Measurements from ENCODE around the gene DOK6. TPM values are rescaled to one million over a fixed set of nuclear protein-coding genes. Genes with fewer than 3 reads are reported as not detected.

DOK6 gene
- total RNA-seq, 1 experiment from 2014 or later, result not detected

DNA sequence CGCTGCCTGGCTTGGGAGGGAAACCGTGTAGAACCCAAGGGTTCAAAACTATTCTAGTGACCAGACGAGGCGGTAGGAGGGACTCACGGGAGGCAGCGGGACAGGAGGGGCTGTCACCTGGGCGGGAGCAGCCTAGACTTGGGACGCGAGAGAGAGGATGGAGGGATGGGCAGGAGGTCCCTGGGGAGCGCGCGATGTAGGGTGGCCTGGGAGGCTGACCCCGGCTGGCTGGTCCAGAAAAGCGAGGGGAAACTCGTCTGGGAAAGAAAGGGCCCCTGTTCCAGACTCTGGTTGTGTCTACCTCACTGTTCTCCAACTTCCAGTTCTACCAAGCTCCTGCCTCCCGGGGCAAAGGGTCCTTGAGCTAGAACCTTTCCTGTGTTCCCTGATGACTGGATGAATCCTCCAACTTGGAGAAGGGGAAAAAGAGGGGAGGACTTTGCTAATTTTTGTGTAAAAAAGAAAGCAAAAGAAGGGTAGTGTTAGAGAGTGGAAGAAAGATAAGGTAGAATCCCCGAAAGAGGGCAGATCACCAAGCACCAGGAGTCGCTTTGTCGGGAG is 1.4 kb downstream of the DOK6 start:
- H3K36me3 ChIP-seq (ENCODE audit: low read depth), result no peaks in the 10 kb centered on the region
- BruUV-seq (replicated peaks), result no TSS peak
- H3K9me2 ChIP-seq (ENCODE audit: insufficient read depth), result no peaks in the 10 kb centered on the region
- H3K4me2 ChIP-seq, result no peak overlapping the region
- ChIA-PET CTCF (no interaction called here), POLR2A (ENCODE audit: unreplicated experiment) (no interaction called here)
- DNase-seq, result no peak
- no peaks in the 10 kb centered on the region for H3K4me1 ChIP-seq (replicated peaks; ENCODE audit: insufficient read depth)
- no peaks in the 10 kb centered on the region for H3K27me3 ChIP-seq (ENCODE audit: insufficient read depth, low read depth)
- H3K79me2 ChIP-seq (ENCODE audit: low read depth), result no peaks in the 10 kb centered on the region
- H3F3A ChIP-seq (ENCODE audit: insufficient read depth, low read depth), result no peaks in the 10 kb centered on the region
- no peak overlapping the region for H3K4me3 ChIP-seq
- H2AFZ ChIP-seq, result no peak overlapping the region
- H4K20me1 ChIP-seq (ENCODE audit: insufficient read depth), result no peaks in the 10 kb centered on the region
- no peaks in the 10 kb centered on the region; the same call in 1 of the 2 replicates for H3K9me3 ChIP-seq (ENCODE audit: insufficient read depth, low read depth)
- no peak overlapping the region for H3K27ac ChIP-seq
- intact Hi-C loops (cut with micrococcal nuclease; ENCODE audit: unreplicated experiment), result no loop called here
- no peak for TF ChIP-seq EZH2 (IDR thresholded peaks at IDR 0.05; ENCODE audit: low read depth)
- TF ChIP-seq, protein P1, sequence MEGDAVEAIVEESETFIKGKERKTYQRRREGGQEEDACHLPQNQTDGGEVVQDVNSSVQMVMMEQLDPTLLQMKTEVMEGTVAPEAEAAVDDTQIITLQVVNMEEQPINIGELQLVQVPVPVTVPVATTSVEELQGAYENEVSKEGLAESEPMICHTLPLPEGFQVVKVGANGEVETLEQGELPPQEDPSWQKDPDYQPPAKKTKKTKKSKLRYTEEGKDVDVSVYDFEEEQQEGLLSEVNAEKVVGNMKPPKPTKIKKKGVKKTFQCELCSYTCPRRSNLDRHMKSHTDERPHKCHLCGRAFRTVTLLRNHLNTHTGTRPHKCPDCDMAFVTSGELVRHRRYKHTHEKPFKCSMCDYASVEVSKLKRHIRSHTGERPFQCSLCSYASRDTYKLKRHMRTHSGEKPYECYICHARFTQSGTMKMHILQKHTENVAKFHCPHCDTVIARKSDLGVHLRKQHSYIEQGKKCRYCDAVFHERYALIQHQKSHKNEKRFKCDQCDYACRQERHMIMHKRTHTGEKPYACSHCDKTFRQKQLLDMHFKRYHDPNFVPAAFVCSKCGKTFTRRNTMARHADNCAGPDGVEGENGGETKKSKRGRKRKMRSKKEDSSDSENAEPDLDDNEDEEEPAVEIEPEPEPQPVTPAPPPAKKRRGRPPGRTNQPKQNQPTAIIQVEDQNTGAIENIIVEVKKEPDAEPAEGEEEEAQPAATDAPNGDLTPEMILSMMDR (conservative IDR thresholded peaks at IDR 0.05), result no peak

DNA sequence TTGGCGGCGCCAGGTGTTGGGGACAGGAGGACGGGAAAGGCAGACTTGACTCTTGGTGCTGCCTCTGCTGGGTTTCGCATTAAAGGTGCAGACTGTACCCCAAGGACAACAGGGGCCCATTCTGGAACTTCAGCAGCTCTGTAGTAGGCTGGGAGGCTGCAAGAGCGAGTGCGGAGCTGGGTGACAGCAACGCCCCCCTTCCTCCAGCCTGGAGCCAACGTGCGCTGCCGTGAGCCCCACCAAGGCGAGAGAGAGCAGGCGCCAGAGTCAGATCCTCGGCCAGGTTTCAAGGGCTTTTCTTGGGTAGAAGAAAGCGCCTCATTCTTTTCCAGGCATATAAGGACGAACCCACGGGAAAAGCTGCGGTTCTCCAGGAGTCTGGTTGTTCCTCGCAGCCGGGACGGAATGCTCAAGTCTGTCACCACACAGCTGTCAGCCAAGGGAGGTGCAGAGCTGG is 1.9 kb downstream of the DOK6 start:
- H3K9me3 ChIP-seq (ENCODE audit: insufficient read depth, low read depth), result no peaks in the 10 kb centered on the region; the same call in 1 of the 2 replicates
- 0 out of 2 replicates have a peak, but pooled peaks cover under 1% of the 10 kb centered on the region for H3K9me2 ChIP-seq (ENCODE audit: insufficient read depth)
- H3K27me3 ChIP-seq (ENCODE audit: insufficient read depth, low read depth), result no peaks in the 10 kb centered on the region
- ChIA-PET CTCF (no interaction called here), POLR2A (ENCODE audit: unreplicated experiment) (no interaction called here)
- H3F3A ChIP-seq (ENCODE audit: insufficient read depth, low read depth), result no peaks in the 10 kb centered on the region
- no peaks in the 10 kb centered on the region for H4K20me1 ChIP-seq (ENCODE audit: insufficient read depth)
- no peaks in the 10 kb centered on the region for H3K4me1 ChIP-seq (replicated peaks; ENCODE audit: insufficient read depth)
- H3K4me2 ChIP-seq, result no peak overlapping the region
- H3K36me3 ChIP-seq (ENCODE audit: low read depth), result no peaks in the 10 kb centered on the region
- H2AFZ ChIP-seq, result no peak overlapping the region
- TF ChIP-seq EZH2 (IDR thresholded peaks at IDR 0.05; ENCODE audit: low read depth), result no peak
- TF ChIP-seq, protein P1 (conservative IDR thresholded peaks at IDR 0.05), result no peak
- H3K4me3 ChIP-seq, result no peak overlapping the region
- no peak for DNase-seq
- no peaks in the 10 kb centered on the region for H3K79me2 ChIP-seq (ENCODE audit: low read depth)
- intact Hi-C loops (cut with micrococcal nuclease; ENCODE audit: unreplicated experiment), result no loop called here
- BruUV-seq (replicated peaks), result no TSS peak
- H3K27ac ChIP-seq, result no peak overlapping the region

DNA sequence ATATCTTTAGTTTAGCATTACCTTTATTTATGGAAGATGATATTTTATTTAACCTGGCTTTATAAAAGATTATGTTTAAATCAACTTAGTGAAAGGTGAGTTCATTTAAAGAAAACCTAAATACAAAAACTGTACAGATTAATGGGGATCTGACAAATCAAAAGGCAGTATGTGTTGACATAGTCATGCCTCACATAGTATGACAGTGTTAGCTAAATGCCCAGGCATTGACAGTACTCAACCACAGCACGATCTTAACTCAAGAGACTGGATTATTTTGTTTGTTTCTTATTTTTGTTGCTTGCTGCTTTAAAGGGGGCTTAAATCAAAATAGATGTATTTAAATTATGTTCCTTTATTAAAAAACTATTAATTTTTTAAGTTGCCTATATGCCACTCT is 7.8 kb downstream of the DOK6 start:
- Histone ChIP-seq H3K27me3 (ENCODE audit: insufficient read depth, low read depth) (no peaks in the 10 kb centered on the region), H3K9me2 (ENCODE audit: insufficient read depth) (0 out of 2 replicates have a peak, but pooled peaks cover 7% of the 10 kb centered on the region), H3K4me3 (no peak overlapping the region), H3K4me1 (replicated peaks; ENCODE audit: insufficient read depth) (no peaks in the 10 kb centered on the region), H3F3A (ENCODE audit: insufficient read depth, low read depth) (no peaks in the 10 kb centered on the region), H3K27ac (no peak overlapping the region), H4K20me1 (ENCODE audit: insufficient read depth) (no peaks in the 10 kb centered on the region), H3K79me2 (ENCODE audit: low read depth) (no peaks in the 10 kb centered on the region), H3K4me2 (no peak overlapping the region), H3K36me3 (ENCODE audit: low read depth) (no peaks in the 10 kb centered on the region), H2AFZ (no peak overlapping the region), H3K9me3 (ENCODE audit: insufficient read depth, low read depth) (no peaks in the 10 kb centered on the region; the same call in 1 of the 2 replicates)
- ChIA-PET CTCF (no interaction called here), POLR2A (ENCODE audit: unreplicated experiment) (no interaction called here)
- no peak for DNase-seq
- no TSS peak for BruUV-seq (replicated peaks)
- TF ChIP-seq, protein P1 (conservative IDR thresholded peaks at IDR 0.05), result no peak
- no peak for TF ChIP-seq EZH2 (IDR thresholded peaks at IDR 0.05; ENCODE audit: low read depth)
- intact Hi-C loops (cut with micrococcal nuclease; ENCODE audit: unreplicated experiment), result no loop called here

Measured in PC-9 (cell line).